HG03095 (cell line): ENCODE results near the gene FOXP2.
"Not testable (repeated sequence)": the region's sequence is repeated elsewhere in the genome, so short reads cannot be mapped to it uniquely, and the experiment has no call there.

Source experiments
- ATAC-seq: cut with Tn5 transposase; IDR thresholded peaks from one replicate; pipeline ENCODE4 v1.9.1; 2021; ENCODE audit warnings: moderate library complexity; ENCODE audit not compliant: unreplicated experiment

FOXP2 gene

GRCh38 chr7:114419441-114420272 is 5.0 kb downstream of the FOXP2 start:
- ATAC-seq = no peak

GRCh38 chr7:114422507-114423501 is 8.2 kb downstream of the FOXP2 start:
- ATAC-seq = no peak

GRCh38 chr7:114426382-114426781 is 11.8 kb downstream of the FOXP2 start:
- no peak for ATAC-seq

- no peak for ATAC-seq
Observed at GRCh38 chr7:114426824-114427223, 12.2 kb downstream of the FOXP2 start.

GRCh38 chr7:114428211-114428610 is 13.6 kb downstream of the FOXP2 start:
- no peak for ATAC-seq

- ATAC-seq = no peak
Observed at GRCh38 chr7:114431189-114431588, 16.6 kb downstream of the FOXP2 start.

- no peak for ATAC-seq
Observed at GRCh38 chr7:114432061-114432460, 17.4 kb downstream of the FOXP2 start.

DNA sequence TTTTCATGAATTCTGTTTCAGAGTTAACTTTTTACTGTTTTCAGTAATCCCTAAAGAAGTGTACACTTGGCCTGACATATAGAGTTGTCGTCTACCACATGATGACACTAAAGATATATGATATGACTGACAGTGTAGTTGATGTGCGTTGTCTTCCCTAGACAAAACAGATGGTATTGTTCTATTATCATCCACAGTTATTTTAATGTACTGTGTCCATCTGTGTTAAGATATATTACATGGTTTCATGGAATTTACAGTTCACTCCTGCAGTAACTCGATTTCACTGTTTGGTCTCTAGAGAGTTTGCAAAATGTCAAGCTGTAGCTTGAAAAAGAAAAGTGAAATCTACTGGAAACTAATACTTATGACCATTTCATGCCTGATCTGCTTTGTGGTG is 18.1 kb downstream of the FOXP2 start:
- ATAC-seq = no peak

DNA sequence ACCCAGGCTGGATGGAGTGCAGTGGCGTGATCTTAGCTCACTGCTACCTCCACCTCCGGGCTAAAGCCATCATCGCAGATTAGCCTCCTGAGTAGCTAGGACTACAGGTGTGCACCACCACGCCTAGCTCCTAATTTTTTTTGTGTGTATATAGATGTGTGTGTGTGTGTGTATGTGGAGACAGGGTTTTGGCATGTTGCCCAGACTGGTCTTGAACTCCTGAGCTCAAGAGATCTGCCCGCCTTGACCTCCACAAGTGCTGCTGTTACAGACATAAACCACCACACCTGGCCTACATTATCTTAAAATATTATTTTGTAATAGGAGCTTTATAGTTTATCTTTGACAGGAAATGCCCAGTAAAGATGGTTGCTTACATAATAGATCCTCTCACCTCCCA is 25.0 kb downstream of the FOXP2 start:
- no peak for ATAC-seq

DNA sequence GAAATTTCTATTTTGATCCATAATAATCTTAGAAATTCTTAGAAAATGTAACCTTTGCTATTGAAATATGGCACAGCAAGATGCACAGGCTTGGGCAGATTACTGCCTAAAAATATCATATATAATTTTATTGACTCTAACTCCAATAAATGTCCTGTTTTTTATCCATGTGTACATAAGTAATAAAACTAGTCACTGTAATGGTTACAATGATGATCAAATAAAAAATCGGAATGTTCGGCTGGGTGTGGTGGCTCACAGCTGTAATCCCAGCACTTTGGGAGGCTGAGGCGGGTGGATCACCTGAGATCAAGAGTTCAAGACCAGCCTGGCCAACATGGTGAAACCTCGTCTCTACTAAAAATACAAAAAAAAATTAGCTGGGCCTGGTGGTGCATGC is 26.3 kb downstream of the FOXP2 start:
- ATAC-seq = not testable (repeated sequence)

- ATAC-seq = no peak
Observed at GRCh38 chr7:114444196-114444595, 29.6 kb downstream of the FOXP2 start.

GRCh38 chr7:114450431-114450830 is 35.8 kb downstream of the FOXP2 start:
- ATAC-seq = no peak

DNA sequence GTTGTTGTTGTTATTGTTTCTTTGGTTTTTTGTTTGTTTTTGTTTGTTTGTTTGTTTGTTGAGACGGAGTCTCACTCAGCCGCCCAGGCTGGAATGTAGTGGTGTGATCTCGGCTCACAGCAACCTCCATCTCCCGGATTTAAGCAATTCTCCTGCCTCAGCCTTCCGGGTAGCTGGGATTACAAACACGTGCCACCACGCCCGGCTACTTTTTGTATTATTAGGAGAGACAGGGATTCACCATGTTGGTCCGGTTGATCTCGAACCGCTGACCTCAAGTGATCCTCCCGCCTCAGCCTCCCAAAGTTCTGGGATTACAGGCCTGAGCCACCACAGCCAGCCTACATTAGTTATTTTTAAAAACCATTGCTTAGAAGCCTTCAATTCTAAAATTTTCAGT is 45.0 kb downstream of the FOXP2 start:
- no peak for ATAC-seq

- ATAC-seq = no peak
Observed at GRCh38 chr7:114460021-114460420, 45.4 kb downstream of the FOXP2 start.

DNA sequence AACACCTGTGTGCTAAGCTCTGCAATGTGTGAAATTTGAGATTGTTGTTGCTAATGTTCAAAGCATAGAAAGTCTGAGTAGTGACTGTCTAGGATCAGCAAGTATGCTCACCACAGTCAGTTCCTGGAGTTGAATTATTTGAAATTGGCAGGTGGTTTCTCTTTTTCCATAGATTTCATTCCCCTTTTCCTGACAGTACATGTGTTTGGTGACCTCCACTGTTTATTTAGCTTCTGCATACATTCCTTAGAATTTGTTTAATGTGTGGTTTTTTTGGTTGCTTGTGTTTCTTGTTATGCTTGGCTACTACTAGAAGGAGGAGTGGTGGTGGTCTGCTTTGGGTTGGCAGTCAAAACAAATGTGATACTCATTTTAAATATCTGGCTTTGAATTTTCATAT is 52.3 kb downstream of the FOXP2 start:
- ATAC-seq = no peak

- no peak for ATAC-seq
Observed at GRCh38 chr7:114468844-114469243, 54.2 kb downstream of the FOXP2 start.

- no peak for ATAC-seq
Observed at GRCh38 chr7:114472896-114473512, 58.4 kb downstream of the FOXP2 start.

DNA sequence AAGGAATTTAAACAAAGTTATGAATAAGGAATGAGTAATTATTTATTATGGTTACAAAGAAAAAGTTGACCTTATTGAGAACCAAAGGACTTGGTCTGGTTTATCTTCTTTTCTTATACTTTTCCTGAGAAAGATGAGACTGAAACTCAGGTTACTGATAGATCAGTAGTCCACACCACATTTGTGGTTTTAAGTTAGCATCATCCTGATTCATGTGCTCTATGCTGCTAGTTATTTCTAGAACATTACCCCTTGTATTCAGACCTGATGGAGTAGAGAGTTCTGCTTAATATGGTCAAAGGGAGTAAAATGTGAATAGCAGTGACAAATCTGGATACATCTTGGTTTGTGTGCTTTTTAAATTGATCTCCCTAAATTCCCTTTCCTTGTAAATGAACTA is 63.8 kb downstream of the FOXP2 start:
- no peak for ATAC-seq

GRCh38 chr7:114481999-114482398 is 67.4 kb downstream of the FOXP2 start:
- no peak for ATAC-seq

DNA sequence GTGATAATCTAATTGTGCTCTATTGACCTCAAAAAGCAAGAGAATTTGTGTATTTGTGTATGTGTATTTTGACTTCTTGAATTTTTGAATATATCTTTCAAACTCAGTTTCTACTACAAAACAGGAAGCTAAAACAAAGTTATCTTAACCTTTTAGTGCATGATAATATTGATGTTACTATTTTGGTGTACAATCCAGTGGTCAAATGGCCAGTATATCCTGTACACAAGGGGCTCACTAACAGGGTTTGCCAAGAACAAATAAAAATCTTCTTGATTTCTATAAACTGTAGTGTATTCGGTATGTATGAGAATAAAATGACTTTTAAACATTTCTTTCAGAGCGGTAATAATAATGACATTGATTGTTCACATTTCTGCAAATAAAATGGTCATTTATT is 69.6 kb downstream of the FOXP2 start:
- ATAC-seq = no peak

DNA sequence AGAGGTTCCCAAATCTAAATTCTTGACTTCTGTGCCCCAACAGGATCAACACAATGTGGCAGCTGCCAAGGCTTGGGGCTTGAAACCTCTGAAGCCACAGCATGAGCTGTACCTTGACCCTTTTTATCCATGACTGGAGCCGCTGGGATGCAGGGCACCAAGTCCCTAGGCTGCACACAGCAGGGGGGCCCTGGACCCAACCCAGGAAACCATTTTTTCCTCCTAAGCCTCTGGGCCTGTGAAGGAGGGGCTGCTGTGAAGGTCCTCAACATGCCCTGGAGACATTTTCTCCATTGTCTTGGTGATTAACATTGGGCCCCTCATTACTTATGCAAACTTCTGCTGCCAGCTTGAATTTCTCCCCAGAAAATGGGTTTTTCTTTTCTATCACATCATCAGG is 72.6 kb downstream of the FOXP2 start:
- no peak for ATAC-seq
